Parathyroid adenoma (tissue), 2 donors: ENCODE measurements around the gene PACRG.

Experiments used
- H2AFZ ChIP-seq: fragments of 300-600 bp; sonication (generic); one replicate; pipeline ENCODE4 v1.7.0; 2017; ENCODE audit warnings: antibody characterized with exemption, mild to moderate bottlenecking
- H3K27ac ChIP-seq: fragments of 300-600 bp; sonication (generic); one replicate; pipeline ENCODE4 v1.7.0; 2017
- H3K27me3 ChIP-seq: fragments of 300-600 bp; sonication (generic); one replicate; pipeline ENCODE4 v1.7.0; 2017; ENCODE audit warnings: low read length; ENCODE audit not compliant: control insufficient read depth, insufficient read depth
- H3K36me3 ChIP-seq: fragments of 300-600 bp; sonication (generic); one replicate; pipeline ENCODE4 v1.7.0; 2017; ENCODE audit warnings: low read length; ENCODE audit not compliant: control insufficient read depth, insufficient read depth
- H3K4me1 ChIP-seq: fragments of 300-600 bp; sonication (generic); one replicate; pipeline ENCODE4 v1.7.0; 2017; ENCODE audit warnings: control low read depth
- H3K4me2 ChIP-seq: fragments of 300-600 bp; sonication (generic); one replicate; pipeline ENCODE4 v1.7.0; 2017; ENCODE audit warnings: low read length
- H3K4me3 ChIP-seq: fragments of 300-600 bp; sonication (generic); one replicate; pipeline ENCODE4 v1.7.0; 2017; ENCODE audit warnings: low read depth, low read length
- H3K79me2 ChIP-seq: fragments of 300-600 bp; sonication (generic); one replicate; pipeline ENCODE4 v1.7.0; 2017; ENCODE audit warnings: control low read depth
- H3K9ac ChIP-seq: fragments of 300-600 bp; sonication (generic); one replicate; pipeline ENCODE4 v1.7.0; 2017; ENCODE audit warnings: mild to moderate bottlenecking
- H3K9me3 ChIP-seq: fragments of 300-600 bp; sonication (generic); one replicate; pipeline ENCODE4 v1.7.0; 2017; ENCODE audit warnings: low read length; ENCODE audit not compliant: control insufficient read depth
- TF ChIP-seq, protein P1 (sequence below): fragments of 300-600 bp; sonication (generic); IDR thresholded peaks from one replicate; pipeline ENCODE4 v1.7.0; 2017; ENCODE audit warnings: antibody characterized with exemption, mild to moderate bottlenecking
- donor health status: primary hyperparathyroidism.

PACRG gene

DNA sequence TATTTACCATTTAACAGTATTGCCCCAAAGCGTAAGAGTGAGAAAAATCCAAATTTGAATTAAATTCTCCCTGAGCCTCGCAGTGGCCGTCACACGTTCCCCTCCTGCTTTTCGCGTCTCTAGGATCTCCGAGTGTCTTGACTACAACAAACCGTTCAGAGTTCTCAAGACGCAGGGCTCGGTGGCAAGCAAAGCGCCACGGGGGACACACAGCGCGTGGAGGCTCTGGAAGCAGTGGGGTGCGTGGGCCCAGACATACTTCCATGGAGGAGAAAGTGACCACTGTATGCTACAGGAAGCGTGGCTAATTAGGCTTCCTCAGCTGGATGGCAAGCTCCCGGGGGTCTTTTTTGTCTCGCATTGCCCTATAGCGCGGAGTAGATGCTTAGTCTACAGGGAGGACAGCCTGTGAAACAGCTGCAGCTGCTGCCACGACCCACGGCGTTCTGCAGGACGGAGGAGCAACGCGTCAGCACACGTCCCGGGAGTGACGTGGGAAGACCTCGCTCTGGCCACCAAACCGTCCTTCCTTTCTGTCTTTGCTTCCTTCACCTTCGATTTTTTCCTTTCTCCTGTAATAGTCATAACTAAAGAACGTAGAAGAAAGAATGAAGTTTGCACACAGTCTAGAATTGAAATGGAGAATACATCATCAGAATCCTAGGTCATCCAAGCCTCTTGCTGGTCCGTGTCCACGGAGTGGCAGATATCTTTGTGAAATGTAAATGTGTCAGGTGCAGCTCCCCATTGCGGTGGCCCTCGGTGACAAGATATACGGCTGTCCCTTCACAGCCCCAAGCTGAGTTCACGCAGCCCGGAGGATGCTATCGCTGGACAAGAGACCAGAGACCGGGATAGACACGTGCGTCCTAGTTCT, 582.6 kb downstream of the PACRG start:
- Histone ChIP-seq H3K27ac (no peak overlapping the region), H3K9me3 (no peaks in the 10 kb centered on the region), H3K36me3 (no peaks in the 10 kb centered on the region), H3K9ac (no peak overlapping the region), H3K4me3 (no peak overlapping the region), H3K4me2 (no peak overlapping the region), H2AFZ (no peak overlapping the region), H3K79me2 (no peaks in the 10 kb centered on the region), H3K27me3 (no peaks in the 10 kb centered on the region), H3K4me1 (no peaks in the 10 kb centered on the region)
- TF ChIP-seq, protein P1, sequence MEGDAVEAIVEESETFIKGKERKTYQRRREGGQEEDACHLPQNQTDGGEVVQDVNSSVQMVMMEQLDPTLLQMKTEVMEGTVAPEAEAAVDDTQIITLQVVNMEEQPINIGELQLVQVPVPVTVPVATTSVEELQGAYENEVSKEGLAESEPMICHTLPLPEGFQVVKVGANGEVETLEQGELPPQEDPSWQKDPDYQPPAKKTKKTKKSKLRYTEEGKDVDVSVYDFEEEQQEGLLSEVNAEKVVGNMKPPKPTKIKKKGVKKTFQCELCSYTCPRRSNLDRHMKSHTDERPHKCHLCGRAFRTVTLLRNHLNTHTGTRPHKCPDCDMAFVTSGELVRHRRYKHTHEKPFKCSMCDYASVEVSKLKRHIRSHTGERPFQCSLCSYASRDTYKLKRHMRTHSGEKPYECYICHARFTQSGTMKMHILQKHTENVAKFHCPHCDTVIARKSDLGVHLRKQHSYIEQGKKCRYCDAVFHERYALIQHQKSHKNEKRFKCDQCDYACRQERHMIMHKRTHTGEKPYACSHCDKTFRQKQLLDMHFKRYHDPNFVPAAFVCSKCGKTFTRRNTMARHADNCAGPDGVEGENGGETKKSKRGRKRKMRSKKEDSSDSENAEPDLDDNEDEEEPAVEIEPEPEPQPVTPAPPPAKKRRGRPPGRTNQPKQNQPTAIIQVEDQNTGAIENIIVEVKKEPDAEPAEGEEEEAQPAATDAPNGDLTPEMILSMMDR = no peak

DNA sequence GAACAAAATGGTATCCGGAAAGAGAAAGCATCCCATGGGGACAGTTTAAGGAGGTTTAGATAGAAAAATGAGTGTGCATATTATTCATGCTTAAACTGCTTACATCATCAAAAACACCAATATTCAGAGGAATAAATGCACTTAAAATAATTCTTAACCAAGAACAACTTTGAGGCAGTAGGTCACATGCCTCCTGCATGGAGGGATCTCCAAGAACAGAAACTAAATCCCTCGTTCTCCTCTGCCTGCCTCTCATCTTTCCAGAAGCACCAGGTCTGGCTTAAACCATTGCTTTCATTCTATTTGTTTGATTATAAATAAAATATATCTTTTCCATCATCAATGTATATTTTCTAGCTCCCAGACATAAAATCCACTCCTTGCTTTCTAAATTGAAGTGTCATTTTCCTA, 583.2 kb downstream of the PACRG start:
- H3K9me3 ChIP-seq = no peaks in the 10 kb centered on the region
- H3K27ac ChIP-seq = no peak overlapping the region
- no peak overlapping the region for H3K4me3 ChIP-seq
- H3K36me3 ChIP-seq = no peaks in the 10 kb centered on the region
- TF ChIP-seq, protein P1 = no peak
- H3K79me2 ChIP-seq = no peaks in the 10 kb centered on the region
- H3K4me1 ChIP-seq = no peaks in the 10 kb centered on the region
- no peak overlapping the region for H3K9ac ChIP-seq
- no peak overlapping the region for H3K4me2 ChIP-seq
- H2AFZ ChIP-seq = no peak overlapping the region
- no peaks in the 10 kb centered on the region for H3K27me3 ChIP-seq

DNA sequence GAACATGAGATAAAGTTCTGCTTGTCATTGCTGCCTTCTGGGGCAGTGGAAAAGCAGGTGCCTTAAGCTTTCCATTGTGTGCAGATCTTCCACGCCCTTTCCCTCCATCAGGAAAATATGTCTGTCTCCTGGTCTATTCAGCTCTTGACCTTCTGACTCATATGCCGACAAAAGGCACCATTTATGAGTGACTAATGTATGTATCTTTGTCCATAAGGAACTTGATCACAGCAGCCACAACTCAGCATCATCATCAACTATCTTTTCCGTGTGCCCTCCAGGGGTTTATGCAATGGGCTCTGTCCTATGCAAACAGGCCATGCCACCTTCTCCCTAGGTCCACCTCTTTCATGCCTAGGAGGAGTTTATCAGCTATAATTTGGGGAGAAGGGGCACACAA, 584.1 kb downstream of the PACRG start:
- no peak overlapping the region for H3K4me2 ChIP-seq
- no peak overlapping the region for H3K27ac ChIP-seq
- TF ChIP-seq, protein P1 = no peak
- H3K4me1 ChIP-seq = no peaks in the 10 kb centered on the region
- no peaks in the 10 kb centered on the region for H3K36me3 ChIP-seq
- no peaks in the 10 kb centered on the region for H3K79me2 ChIP-seq
- no peak overlapping the region for H3K9ac ChIP-seq
- H3K9me3 ChIP-seq = no peaks in the 10 kb centered on the region
- no peak overlapping the region for H2AFZ ChIP-seq
- H3K4me3 ChIP-seq = no peak overlapping the region
- no peaks in the 10 kb centered on the region for H3K27me3 ChIP-seq

DNA sequence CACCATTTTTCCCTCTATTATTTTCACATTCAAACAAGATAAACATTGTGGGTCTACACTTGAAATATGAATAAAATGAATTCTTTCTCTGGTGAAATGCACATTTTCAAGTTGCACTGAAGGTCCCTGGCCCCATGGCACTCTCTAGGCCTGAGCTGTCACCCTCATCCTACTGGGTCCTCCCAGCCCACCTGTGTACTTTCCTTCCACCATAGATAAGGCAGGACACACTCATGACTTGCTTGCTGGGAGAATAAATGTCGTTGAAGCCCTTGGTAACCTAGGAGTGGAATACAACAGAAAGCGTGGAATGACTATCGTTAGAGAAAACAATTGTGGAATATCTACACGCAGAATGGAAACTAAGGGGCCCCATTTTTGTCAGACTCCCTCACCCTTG, 585.8 kb downstream of the PACRG start:
- H3K9ac ChIP-seq = no peak overlapping the region
- no peaks in the 10 kb centered on the region for H3K9me3 ChIP-seq
- no peak overlapping the region for H3K27ac ChIP-seq
- H3K27me3 ChIP-seq = no peaks in the 10 kb centered on the region
- H2AFZ ChIP-seq = no peak overlapping the region
- no peak overlapping the region for H3K4me2 ChIP-seq
- H3K79me2 ChIP-seq = no peaks in the 10 kb centered on the region
- no peaks in the 10 kb centered on the region for H3K4me1 ChIP-seq
- TF ChIP-seq, protein P1 = no peak
- H3K36me3 ChIP-seq = no peaks in the 10 kb centered on the region
- no peak overlapping the region for H3K4me3 ChIP-seq

DNA sequence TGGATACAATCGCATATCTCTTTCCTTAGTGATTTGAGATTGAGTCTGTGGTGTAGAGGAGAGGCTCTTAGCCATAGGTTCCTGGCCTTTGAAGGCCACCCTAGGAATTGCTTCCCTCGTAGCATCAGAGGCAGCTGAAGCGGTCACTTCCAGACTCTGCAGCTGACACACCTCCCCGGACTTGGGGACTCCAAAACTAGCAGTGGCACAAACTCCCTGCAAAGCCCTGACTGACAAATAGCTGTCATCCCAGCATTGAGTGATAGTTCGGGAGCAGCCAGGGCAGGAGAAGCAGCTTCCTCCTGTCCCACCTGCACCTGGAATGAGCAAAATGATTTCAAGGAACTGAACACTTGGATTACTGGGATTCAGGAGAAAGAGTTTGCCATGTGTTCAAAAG, 586.2 kb downstream of the PACRG start:
- no peaks in the 10 kb centered on the region for H3K36me3 ChIP-seq
- H3K9me3 ChIP-seq = no peaks in the 10 kb centered on the region
- H3K9ac ChIP-seq = no peak overlapping the region
- H3K4me1 ChIP-seq = no peaks in the 10 kb centered on the region
- no peak overlapping the region for H3K4me2 ChIP-seq
- no peaks in the 10 kb centered on the region for H3K79me2 ChIP-seq
- no peaks in the 10 kb centered on the region for H3K27me3 ChIP-seq
- no peak overlapping the region for H3K27ac ChIP-seq
- TF ChIP-seq, protein P1 = no peak
- H3K4me3 ChIP-seq = no peak overlapping the region
- H2AFZ ChIP-seq = no peak overlapping the region
